ENCODE data around the gene RBSN. TPM values are rescaled to one million over a fixed set of nuclear protein-coding genes. Genes with fewer than 3 reads are reported as not detected.

Gene RBSN
- total RNA-seq, 1 experiment from 2014 or later, result 20.7 TPM

DNA sequence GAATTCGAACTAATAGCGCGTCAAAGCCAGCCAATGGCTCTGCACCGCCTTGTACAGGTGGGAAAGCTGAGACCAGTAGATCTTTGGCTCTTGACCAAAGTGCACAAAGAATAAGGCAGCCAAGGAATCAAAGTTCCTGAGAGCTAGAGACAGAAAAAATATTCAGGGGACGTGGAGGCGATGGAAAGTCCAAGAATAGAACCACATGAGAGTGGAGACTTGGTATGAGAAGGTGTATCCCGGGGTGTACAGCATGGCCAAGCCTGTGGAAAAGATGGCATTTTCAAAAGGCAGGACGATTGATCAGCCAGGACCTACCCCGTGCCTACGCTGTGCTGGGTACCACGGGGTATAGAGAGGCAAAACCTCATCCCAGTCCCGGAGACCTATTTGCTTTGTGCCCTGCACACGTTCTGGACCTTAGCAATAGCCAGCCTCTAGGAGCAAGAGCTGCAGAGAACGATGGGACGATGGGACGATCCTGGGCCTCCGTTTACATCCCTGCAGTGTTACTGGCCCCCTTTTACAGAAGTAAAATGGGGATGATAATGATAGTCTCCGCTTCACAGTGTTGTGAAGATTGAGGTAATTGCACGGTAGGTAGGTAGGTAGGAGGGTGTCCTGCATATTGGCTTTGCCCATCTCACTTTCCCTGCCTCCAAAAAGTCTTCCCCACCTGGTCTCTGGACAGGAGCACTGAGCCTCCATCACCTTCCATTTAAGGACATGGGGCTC lies 583 bp upstream of the RBSN start:
- peaks cover 26% of the 10 kb centered on the region for H3K79me2 ChIP-seq (ENCODE audit: low read depth)
- H3K4me3 ChIP-seq, result peak overlapping the region; percentile 98
- TF ChIP-seq EZH2 (IDR thresholded peaks at IDR 0.05; ENCODE audit: low read depth), result no peak
- TF ChIP-seq, protein P1, sequence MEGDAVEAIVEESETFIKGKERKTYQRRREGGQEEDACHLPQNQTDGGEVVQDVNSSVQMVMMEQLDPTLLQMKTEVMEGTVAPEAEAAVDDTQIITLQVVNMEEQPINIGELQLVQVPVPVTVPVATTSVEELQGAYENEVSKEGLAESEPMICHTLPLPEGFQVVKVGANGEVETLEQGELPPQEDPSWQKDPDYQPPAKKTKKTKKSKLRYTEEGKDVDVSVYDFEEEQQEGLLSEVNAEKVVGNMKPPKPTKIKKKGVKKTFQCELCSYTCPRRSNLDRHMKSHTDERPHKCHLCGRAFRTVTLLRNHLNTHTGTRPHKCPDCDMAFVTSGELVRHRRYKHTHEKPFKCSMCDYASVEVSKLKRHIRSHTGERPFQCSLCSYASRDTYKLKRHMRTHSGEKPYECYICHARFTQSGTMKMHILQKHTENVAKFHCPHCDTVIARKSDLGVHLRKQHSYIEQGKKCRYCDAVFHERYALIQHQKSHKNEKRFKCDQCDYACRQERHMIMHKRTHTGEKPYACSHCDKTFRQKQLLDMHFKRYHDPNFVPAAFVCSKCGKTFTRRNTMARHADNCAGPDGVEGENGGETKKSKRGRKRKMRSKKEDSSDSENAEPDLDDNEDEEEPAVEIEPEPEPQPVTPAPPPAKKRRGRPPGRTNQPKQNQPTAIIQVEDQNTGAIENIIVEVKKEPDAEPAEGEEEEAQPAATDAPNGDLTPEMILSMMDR (conservative IDR thresholded peaks at IDR 0.05), result no peak
- no peaks in the 10 kb centered on the region for H3K9me2 ChIP-seq (ENCODE audit: insufficient read depth)
- H3K9me3 ChIP-seq (ENCODE audit: insufficient read depth, low read depth), result no peaks in the 10 kb centered on the region
- H3K4me1 ChIP-seq (replicated peaks; ENCODE audit: insufficient read depth), result peaks cover 14% of the 10 kb centered on the region
- ChIA-PET POLR2A (ENCODE audit: unreplicated experiment) (interaction anchor here (0.6 kb wide), 2 partner anchors 151 to 159 kb away, joined by 3 to 7 read pairs; no protein-coding TSS in a partner anchor), CTCF (no interaction called here)
- TSS peak; percentile 97 for BruUV-seq (replicated peaks)
- no peak for DNase-seq
- no peaks in the 10 kb centered on the region for H4K20me1 ChIP-seq (ENCODE audit: insufficient read depth)
- peak overlapping the region; percentile 94 for H3K4me2 ChIP-seq
- H3K27me3 ChIP-seq (ENCODE audit: insufficient read depth, low read depth), result no peaks in the 10 kb centered on the region
- no peaks in the 10 kb centered on the region; the same call in 1 of the 2 replicates for H3F3A ChIP-seq (ENCODE audit: insufficient read depth, low read depth)
- H2AFZ ChIP-seq, result peak overlapping the region; percentile 95
- intact Hi-C loops (cut with micrococcal nuclease; ENCODE audit: unreplicated experiment), result loop anchor here (10.0 kb wide), 3 partner anchors 715 to 1455 kb away; no protein-coding TSS in a partner anchor
- H3K27ac ChIP-seq, result no peak overlapping the region
- peaks cover 8% of the 10 kb centered on the region; the same call in 1 of the 2 replicates for H3K36me3 ChIP-seq (ENCODE audit: low read depth)

DNA sequence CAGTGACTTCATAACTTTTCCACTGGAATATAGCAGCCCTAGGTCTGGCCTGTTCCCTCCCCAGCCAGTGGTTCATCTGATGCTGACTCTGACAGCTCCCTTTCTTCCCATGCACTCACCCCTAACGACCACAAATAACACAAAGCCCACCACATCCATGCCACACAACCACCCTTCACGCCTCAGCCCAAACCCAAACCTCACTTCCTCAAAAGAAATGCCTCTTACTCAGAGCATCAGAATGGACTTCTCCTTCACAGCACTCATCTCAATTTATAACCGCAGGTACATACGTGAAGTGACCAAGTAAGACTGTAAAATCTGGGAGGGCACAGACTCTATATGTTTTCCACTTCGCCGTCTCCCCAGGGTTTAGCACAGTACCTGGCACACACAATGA lies 1.1 kb downstream of the RBSN start:
- TF ChIP-seq, protein P1 (conservative IDR thresholded peaks at IDR 0.05), result no peak
- no peak for TF ChIP-seq EZH2 (IDR thresholded peaks at IDR 0.05; ENCODE audit: low read depth)
- no peaks in the 10 kb centered on the region for H4K20me1 ChIP-seq (ENCODE audit: insufficient read depth)
- peaks cover 8% of the 10 kb centered on the region; the same call in 1 of the 2 replicates for H3K36me3 ChIP-seq (ENCODE audit: low read depth)
- peaks cover 26% of the 10 kb centered on the region for H3K79me2 ChIP-seq (ENCODE audit: low read depth)
- ChIA-PET POLR2A (ENCODE audit: unreplicated experiment) (interaction anchor here (0.5 to 0.6 kb wide), 2 partner anchors 109 to 513 kb away, joined by 5 read pairs; no protein-coding TSS in a partner anchor), CTCF (interaction anchor here (0.6 to 0.7 kb wide), 2 partner anchors 38 to 602 kb away, joined by 3 to 6 read pairs; no protein-coding TSS in a partner anchor)
- H3K27me3 ChIP-seq (ENCODE audit: insufficient read depth, low read depth), result no peaks in the 10 kb centered on the region
- no peaks in the 10 kb centered on the region for H3K9me2 ChIP-seq (ENCODE audit: insufficient read depth)
- H3K27ac ChIP-seq, result no peak overlapping the region
- intact Hi-C loops (cut with micrococcal nuclease; ENCODE audit: unreplicated experiment), result no loop called here
- no peaks in the 10 kb centered on the region for H3K9me3 ChIP-seq (ENCODE audit: insufficient read depth, low read depth)
- BruUV-seq (replicated peaks), result no TSS peak
- peak overlapping the region; percentile 98 for H3K4me3 ChIP-seq
- H3F3A ChIP-seq (ENCODE audit: insufficient read depth, low read depth), result peaks cover under 1% of the 10 kb centered on the region
- peak overlapping the region; percentile 95; the same call in 1 of the 2 replicates for H2AFZ ChIP-seq
- peaks cover 14% of the 10 kb centered on the region for H3K4me1 ChIP-seq (replicated peaks; ENCODE audit: insufficient read depth)
- no peak for DNase-seq
- peak overlapping the region; percentile 94 for H3K4me2 ChIP-seq

DNA sequence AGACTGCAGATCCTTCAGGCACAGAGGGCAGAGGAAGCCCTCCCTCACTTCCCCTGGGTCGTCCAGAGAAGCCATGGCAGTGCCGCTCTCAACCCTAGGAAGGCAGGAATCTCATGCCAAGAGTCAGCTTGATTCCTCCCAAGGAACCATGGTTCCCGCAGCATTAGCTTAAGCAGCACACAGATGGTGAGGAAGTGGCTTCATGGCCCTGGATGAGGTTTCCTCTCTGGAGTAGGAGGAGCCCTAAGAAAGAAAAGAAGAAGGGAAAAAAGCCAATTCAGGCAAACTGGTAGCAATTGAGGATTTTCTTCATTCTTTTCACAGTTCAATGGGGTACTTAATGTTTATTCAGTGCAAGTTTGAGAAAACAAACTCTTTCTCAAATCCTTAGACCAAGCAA lies 2.9 kb downstream of the RBSN start:
- CTCF ChIA-PET, result no interaction called here
- peaks cover 26% of the 10 kb centered on the region for H3K79me2 ChIP-seq (ENCODE audit: low read depth)
- H3K4me1 ChIP-seq (replicated peaks; ENCODE audit: insufficient read depth), result peaks cover 14% of the 10 kb centered on the region
- no peaks in the 10 kb centered on the region for H3K9me3 ChIP-seq (ENCODE audit: insufficient read depth, low read depth)
- H3K36me3 ChIP-seq (ENCODE audit: low read depth), result peaks cover 8% of the 10 kb centered on the region; the same call in 1 of the 2 replicates
- H3K9me2 ChIP-seq (ENCODE audit: insufficient read depth), result no peaks in the 10 kb centered on the region
- intact Hi-C loops (cut with micrococcal nuclease; ENCODE audit: unreplicated experiment), result no loop called here
- POLR2A ChIA-PET (ENCODE audit: unreplicated experiment), result no interaction called here
- no peaks in the 10 kb centered on the region for H4K20me1 ChIP-seq (ENCODE audit: insufficient read depth)
- no peaks in the 10 kb centered on the region for H3K27me3 ChIP-seq (ENCODE audit: insufficient read depth, low read depth)
- H3K27ac ChIP-seq, result no peak overlapping the region
- DNase-seq, result no peak
- H3K4me2 ChIP-seq, result no peak overlapping the region
- peaks cover 3% of the 10 kb centered on the region; the same call in 1 of the 2 replicates for H3F3A ChIP-seq (ENCODE audit: insufficient read depth, low read depth)
- H2AFZ ChIP-seq, result no peak overlapping the region
- no peak overlapping the region for H3K4me3 ChIP-seq
- BruUV-seq (replicated peaks), result no TSS peak
- TF ChIP-seq EZH2 (IDR thresholded peaks at IDR 0.05; ENCODE audit: low read depth), result no peak
- TF ChIP-seq, protein P1 (conservative IDR thresholded peaks at IDR 0.05), result no peak

Measured in PC-9 (cell line).